Adrenal gland (tissue), 5 donors: ENCODE data around the gene CACNA1C.

Source experiments
- CTCF ChIP-seq, 6 experiments: fragments of 450-650 bp in 4 of 6; fragments of 200-600 bp in 2 of 6; sonication (generic) in 1 of 6; IDR thresholded peaks; 1 replicate in 5 of 6; 2 replicates in 1 of 6; pipeline versions ENCODE4 v1.5.1 to v1.8.0; 2016 to 2021; ENCODE audit warnings: antibody characterized with exemption in 6 of 6, mild to moderate bottlenecking in 2 of 6, moderate library complexity in 1 of 6
- POLR2A ChIP-seq, 2 donors: fragments of 450-650 bp; IDR thresholded peaks; one replicate each; pipeline ENCODE4 v1.6.1; 2017; ENCODE audit warnings: antibody characterized with exemption in 2 of 2, mild to moderate bottlenecking in 2 of 2, moderate library complexity in 1 of 2
- donor health status: DM: no; HTN: no; CAD: no.

GRCh38 chr12:2335916-2336315 lies 283.1 kb downstream of the CACNA1C start:
- TF ChIP-seq POLR2A (IDR thresholded peaks at IDR 0.05) (no peak), CTCF (IDR thresholded peaks at IDR 0.05) (no peak)
